GM10847 (cell line): ENCODE data around the gene ACADL.

ENCODE experiments used
- POLR2A ChIP-seq: IDR thresholded peaks from 2 replicates; pipeline ENCODE4 v1.6.1; 2011; ENCODE audit not compliant: insufficient read length; ENCODE audit errors: extremely low read depth

ACADL gene

GRCh38 chr2:210227290-210228088 is 2.2 kb upstream of the ACADL start:
- no peak for TF ChIP-seq POLR2A

- TF ChIP-seq POLR2A, result no peak
These were observed 976 bp upstream of the ACADL start for GRCh38 chr2:210226223-210226622.

GRCh38 chr2:210224591-210224940 is 681 bp downstream of the ACADL start:
- no peak for TF ChIP-seq POLR2A

- no peak for TF ChIP-seq POLR2A
These were observed 10.1 kb downstream of the ACADL start for GRCh38 chr2:210215120-210215519.

GRCh38 chr2:210210185-210210584 is 15.1 kb downstream of the ACADL start:
- no peak for TF ChIP-seq POLR2A

GRCh38 chr2:210207929-210208328 is 17.3 kb downstream of the ACADL start:
- no peak for TF ChIP-seq POLR2A

- TF ChIP-seq POLR2A, result no peak
These were observed 21.7 kb downstream of the ACADL start for GRCh38 chr2:210203558-210203957.

GRCh38 chr2:210203147-210203546 is 22.1 kb downstream of the ACADL start:
- TF ChIP-seq POLR2A, result no peak

GRCh38 chr2:210199854-210200253 is 25.4 kb downstream of the ACADL start:
- no peak for TF ChIP-seq POLR2A

- TF ChIP-seq POLR2A, result no peak
These were observed 26.0 kb downstream of the ACADL start for GRCh38 chr2:210199186-210199765.

- no peak for TF ChIP-seq POLR2A
These were observed 26.9 kb downstream of the ACADL start for GRCh38 chr2:210198326-210198725.

- no peak for TF ChIP-seq POLR2A
These were observed 27.5 kb downstream of the ACADL start for GRCh38 chr2:210197720-210198119.

GRCh38 chr2:210195101-210195852 is 30.0 kb downstream of the ACADL start:
- no peak for TF ChIP-seq POLR2A

GRCh38 chr2:210190345-210190744 is 34.9 kb downstream of the ACADL start:
- TF ChIP-seq POLR2A, result no peak

GRCh38 chr2:210189452-210190138 is 35.7 kb downstream of the ACADL start:
- no peak for TF ChIP-seq POLR2A

GRCh38 chr2:210188755-210189154 is 36.5 kb downstream of the ACADL start:
- TF ChIP-seq POLR2A, result no peak

- no peak for TF ChIP-seq POLR2A
These were observed 37.1 kb downstream of the ACADL start for GRCh38 chr2:210188190-210188589.
